ENCODE results near the gene HAX1.
"Not testable (repeated sequence)": the region's sequence is repeated elsewhere in the genome, so short reads cannot be mapped to it uniquely, and the experiment has no call there.

DNA sequence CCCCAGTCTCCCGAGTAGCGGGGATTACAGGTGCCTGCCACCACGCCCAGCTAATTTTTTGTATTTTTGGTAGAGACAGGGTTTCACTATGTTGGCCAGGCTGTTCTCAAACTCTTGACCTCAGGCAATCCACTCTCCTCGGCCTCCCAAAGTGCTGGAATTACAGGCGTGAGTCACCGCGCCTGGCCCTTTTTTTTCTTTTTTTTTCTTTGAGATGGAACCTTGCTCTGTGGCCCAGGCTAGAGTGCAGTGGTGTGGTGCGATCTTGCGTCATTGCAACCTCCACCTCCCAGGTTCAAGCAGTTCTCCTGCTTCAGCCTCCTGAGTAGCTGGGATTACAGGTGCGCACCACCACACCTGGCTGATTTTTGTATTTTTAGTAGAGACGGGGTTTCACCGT lies 39.3 kb upstream of the HAX1 start:
- not testable (repeated sequence) for TF ChIP-seq CTCF, POLR2A (IDR thresholded peaks at IDR 0.05)

Data from Peyer's patch (tissue), 4 donors.